HG02588 (cell line): ENCODE results near the gene MYH6.

Source experiments
- ATAC-seq: cut with Tn5 transposase; IDR thresholded peaks from one replicate; pipeline ENCODE4 v1.9.1; 2021; ENCODE audit warnings: mild to moderate bottlenecking, moderate library complexity; ENCODE audit not compliant: unreplicated experiment

The MYH6 gene

GRCh38 chr14:23339506-23340268 is 68.4 kb downstream of the MYH6 start:
- no peak for ATAC-seq

- ATAC-seq = no peak
Observed at GRCh38 chr14:23335623-23336022, 72.5 kb downstream of the MYH6 start.
